Nephron (organoid): ENCODE results near the gene PIK3C2G.

Experiments
- H3K27ac Mint-ChIP-seq, 3 experiments: 2 replicates each; pipeline ENCODE4 v1.8.0; 2020; ENCODE audit warnings: mixed read lengths in 3 of 3, mild to moderate bottlenecking in 2 of 3, moderate library complexity in 1 of 3
- H3K27me3 Mint-ChIP-seq: 2 replicates; pipeline ENCODE4 v1.8.0; 2021; ENCODE audit warnings: low read depth, mild to moderate bottlenecking, moderate library complexity, mixed read lengths
- H3K36me3 Mint-ChIP-seq: 2 replicates; pipeline ENCODE4 v1.8.0; 2020; ENCODE audit warnings: low read depth, mixed read lengths
- H3K4me1 Mint-ChIP-seq: 2 replicates; pipeline ENCODE4 v1.8.0; 2020; ENCODE audit warnings: mixed read lengths
- H3K4me3 Mint-ChIP-seq, 3 experiments: 2 replicates each; pipeline ENCODE4 v1.8.0; 2020; ENCODE audit warnings: mild to moderate bottlenecking in 3 of 3, mixed read lengths in 3 of 3, moderate library complexity in 2 of 3
- H3K9me3 Mint-ChIP-seq: 2 replicates; pipeline ENCODE4 v1.8.0; 2020; ENCODE audit warnings: mixed read lengths
- TF ChIP-seq, protein P1 (sequence below), 3 experiments: fragments of 200-600 bp; sonication (generic); IDR thresholded peaks; one replicate each; pipeline ENCODE4 v1.5.0; 2021; ENCODE audit warnings: antibody characterized with exemption in 3 of 3; ENCODE audit not compliant: unreplicated experiment in 3 of 3

Gene PIK3C2G

DNA sequence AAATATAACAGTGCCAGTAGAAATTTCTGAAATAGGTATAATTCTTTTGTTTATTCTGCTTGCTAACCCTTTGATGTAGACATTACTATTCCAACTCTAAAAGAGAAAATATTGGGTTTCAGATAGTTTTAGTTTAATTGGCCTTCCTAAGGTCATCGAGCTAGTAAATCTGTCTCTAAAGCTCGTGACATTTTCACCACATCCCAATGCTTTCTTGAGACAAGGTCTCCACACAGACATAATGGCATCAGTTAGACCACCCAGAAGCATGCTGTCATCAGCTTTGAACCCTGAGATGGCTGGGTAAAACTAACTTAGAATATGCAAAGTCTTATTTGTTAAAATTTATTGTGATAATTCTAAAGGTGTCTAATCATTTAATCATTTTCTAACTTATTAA lies 52.0 kb downstream of the PIK3C2G start:
- H3K4me1 Mint-ChIP-seq: peaks cover 11% of the 10 kb centered on the region
- no peaks in the 10 kb centered on the region for H3K36me3 Mint-ChIP-seq
- no peak overlapping the region for H3K4me3 Mint-ChIP-seq

DNA sequence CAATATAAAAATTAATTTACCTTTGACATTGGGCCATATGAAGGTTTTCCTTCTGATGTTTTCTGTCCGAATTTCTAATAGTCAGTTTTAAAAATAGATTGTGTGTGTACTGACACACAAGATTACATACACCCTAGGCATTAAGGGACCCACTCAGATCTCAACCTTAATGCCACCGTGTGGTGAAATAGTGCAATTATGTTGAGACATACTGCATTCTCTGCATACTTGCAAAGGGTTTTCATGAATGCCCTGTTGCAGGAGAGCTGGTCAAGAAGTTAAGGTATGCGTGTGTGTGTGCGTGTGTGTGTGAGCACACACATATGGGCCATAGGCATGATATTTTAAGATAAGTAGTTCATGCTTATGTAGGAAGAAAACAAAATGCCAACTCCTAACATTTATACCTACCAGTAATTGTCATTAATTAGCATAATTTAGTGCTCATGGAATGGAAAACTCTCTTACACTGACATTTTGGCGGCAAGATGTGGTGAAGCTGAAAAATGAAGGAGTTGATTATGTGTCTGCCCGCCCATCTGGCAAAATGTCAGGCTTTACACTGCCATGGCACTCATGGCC lies 58.8 kb downstream of the PIK3C2G start:
- H3K9me3 Mint-ChIP-seq: no peaks in the 10 kb centered on the region
- H3K27ac Mint-ChIP-seq: peak overlapping the region in 2 of 3 experiments; percentile 7 to 51
- no peak overlapping the region for H3K4me3 Mint-ChIP-seq
- H3K4me1 Mint-ChIP-seq: peaks cover 16% of the 10 kb centered on the region
- H3K27me3 Mint-ChIP-seq: no peaks in the 10 kb centered on the region
- TF ChIP-seq, protein P1, sequence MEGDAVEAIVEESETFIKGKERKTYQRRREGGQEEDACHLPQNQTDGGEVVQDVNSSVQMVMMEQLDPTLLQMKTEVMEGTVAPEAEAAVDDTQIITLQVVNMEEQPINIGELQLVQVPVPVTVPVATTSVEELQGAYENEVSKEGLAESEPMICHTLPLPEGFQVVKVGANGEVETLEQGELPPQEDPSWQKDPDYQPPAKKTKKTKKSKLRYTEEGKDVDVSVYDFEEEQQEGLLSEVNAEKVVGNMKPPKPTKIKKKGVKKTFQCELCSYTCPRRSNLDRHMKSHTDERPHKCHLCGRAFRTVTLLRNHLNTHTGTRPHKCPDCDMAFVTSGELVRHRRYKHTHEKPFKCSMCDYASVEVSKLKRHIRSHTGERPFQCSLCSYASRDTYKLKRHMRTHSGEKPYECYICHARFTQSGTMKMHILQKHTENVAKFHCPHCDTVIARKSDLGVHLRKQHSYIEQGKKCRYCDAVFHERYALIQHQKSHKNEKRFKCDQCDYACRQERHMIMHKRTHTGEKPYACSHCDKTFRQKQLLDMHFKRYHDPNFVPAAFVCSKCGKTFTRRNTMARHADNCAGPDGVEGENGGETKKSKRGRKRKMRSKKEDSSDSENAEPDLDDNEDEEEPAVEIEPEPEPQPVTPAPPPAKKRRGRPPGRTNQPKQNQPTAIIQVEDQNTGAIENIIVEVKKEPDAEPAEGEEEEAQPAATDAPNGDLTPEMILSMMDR (IDR thresholded peaks at IDR 0.05; ENCODE audit: unreplicated experiment in 3 of 3): peak; percentile 41 to 62 (median 47)
- no peaks in the 10 kb centered on the region for H3K36me3 Mint-ChIP-seq

More for the DNA sequence above, 52.0 kb downstream of the PIK3C2G start:
- TF ChIP-seq, protein P1 (IDR thresholded peaks at IDR 0.05; ENCODE audit: unreplicated experiment in 3 of 3): no peak
- H3K27me3 Mint-ChIP-seq: no peaks in the 10 kb centered on the region
- H3K27ac Mint-ChIP-seq: peak overlapping the region; percentile 14 to 54 (median 49)
- no peaks in the 10 kb centered on the region for H3K9me3 Mint-ChIP-seq

DNA sequence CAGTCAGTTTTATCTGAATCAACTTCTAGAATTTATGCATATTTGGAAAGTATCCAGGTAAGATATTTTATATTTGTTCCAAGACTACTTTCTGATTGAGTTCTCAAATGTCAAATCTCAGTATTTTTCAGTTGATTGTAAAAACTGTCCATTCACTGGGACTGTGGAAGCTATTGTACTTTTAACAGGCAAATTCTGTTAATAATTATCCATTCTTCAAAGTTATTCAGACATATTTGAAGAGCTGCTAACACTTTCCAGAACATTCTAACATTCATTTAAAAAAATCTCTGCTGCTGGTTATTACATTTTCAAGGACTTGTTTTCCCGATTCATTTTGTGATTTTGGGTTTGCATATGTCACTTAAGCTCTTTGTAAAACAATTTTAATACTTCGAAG lies 59.7 kb downstream of the PIK3C2G start:
- Mint-ChIP-seq H3K27me3 (no peaks in the 10 kb centered on the region), H3K27ac (peak overlapping the region in 1 of 3 experiments; percentile 12), H3K4me1 (peaks cover 16% of the 10 kb centered on the region), H3K4me3 (no peak overlapping the region), H3K9me3 (no peaks in the 10 kb centered on the region), H3K36me3 (no peaks in the 10 kb centered on the region)
- TF ChIP-seq, protein P1 (IDR thresholded peaks at IDR 0.05; ENCODE audit: unreplicated experiment in 3 of 3): no peak

DNA sequence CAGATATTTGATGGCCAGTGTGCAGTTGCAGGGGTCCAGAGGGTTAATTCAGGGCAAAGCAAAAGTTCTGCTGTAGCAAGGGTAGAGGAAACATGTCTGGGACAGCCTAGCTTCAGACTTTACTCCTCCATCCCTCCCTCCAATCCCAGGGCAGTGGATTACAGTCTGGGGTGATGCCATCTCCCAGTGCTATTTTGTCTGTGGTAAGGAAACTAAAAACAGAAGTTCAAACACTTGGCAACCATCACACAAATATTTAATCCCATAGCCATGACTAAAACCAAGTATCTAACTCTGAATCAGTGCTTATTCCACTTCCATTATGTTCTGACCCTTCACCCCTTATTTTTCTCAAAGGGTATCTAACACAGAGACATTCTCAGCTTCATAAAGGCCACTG lies 61.8 kb downstream of the PIK3C2G start:
- TF ChIP-seq, protein P1 (IDR thresholded peaks at IDR 0.05; ENCODE audit: unreplicated experiment in 3 of 3): no peak
- H3K27ac Mint-ChIP-seq: no peak overlapping the region
- no peak overlapping the region for H3K4me3 Mint-ChIP-seq
- H3K4me1 Mint-ChIP-seq: peaks cover 16% of the 10 kb centered on the region
- no peaks in the 10 kb centered on the region for H3K36me3 Mint-ChIP-seq
- H3K27me3 Mint-ChIP-seq: no peaks in the 10 kb centered on the region
- no peaks in the 10 kb centered on the region for H3K9me3 Mint-ChIP-seq

DNA sequence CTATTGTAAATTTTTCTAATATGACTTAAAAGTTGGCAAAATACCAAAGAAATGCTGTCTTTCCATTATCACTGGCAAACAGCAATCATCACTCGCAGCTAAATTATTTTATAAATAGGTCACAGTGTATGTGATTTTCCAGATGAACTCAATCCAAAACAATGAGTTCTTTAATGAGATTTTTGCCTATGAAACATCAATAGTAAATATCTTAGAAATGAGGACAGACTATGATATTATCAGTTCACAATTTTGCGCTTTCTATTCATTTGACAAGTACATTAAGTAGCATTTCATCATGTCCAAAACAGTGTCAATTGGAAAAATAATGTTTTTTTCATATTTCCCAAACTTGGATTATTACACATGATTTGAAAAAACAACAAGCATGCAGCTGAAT lies 65.7 kb downstream of the PIK3C2G start:
- H3K27ac Mint-ChIP-seq: no peak overlapping the region
- no peaks in the 10 kb centered on the region for H3K27me3 Mint-ChIP-seq
- no peaks in the 10 kb centered on the region for H3K36me3 Mint-ChIP-seq
- no peak overlapping the region for H3K4me3 Mint-ChIP-seq
- H3K9me3 Mint-ChIP-seq: no peaks in the 10 kb centered on the region
- TF ChIP-seq, protein P1 (IDR thresholded peaks at IDR 0.05; ENCODE audit: unreplicated experiment in 3 of 3): no peak
- no peaks in the 10 kb centered on the region for H3K4me1 Mint-ChIP-seq

DNA sequence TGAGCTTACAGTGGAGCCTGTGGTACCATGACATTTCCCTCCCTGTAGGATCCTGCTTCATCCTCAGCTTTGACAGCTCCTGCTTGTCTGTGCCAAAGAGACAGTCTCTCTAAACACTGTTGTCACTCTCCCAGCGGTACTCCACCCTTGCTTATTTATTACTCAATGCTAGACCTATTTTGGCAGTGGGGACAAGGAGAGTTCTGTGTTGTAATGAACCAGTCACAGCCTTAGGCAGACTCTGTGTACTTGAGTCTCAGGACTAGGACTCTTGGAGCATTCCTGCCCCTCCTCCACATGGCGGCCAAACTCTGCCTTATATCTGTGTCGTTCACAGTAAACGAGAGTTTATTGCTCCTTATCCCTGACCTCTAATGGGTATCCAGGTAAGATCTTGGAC lies 70.9 kb downstream of the PIK3C2G start:
- Mint-ChIP-seq H3K36me3 (no peaks in the 10 kb centered on the region), H3K4me3 (no peak overlapping the region), H3K4me1 (peaks cover 12% of the 10 kb centered on the region), H3K27ac (no peak overlapping the region), H3K27me3 (no peaks in the 10 kb centered on the region), H3K9me3 (no peaks in the 10 kb centered on the region)
- TF ChIP-seq, protein P1 (IDR thresholded peaks at IDR 0.05; ENCODE audit: unreplicated experiment in 3 of 3): no peak
